H1 (cell line): ENCODE data around the gene CPSF2. TPM values are rescaled to one million over a fixed set of nuclear protein-coding genes. Genes with fewer than 3 reads are reported as not detected.

ENCODE experiments used
- CBX8 ChIP-seq: fragments of 300-800, 300-1000 bp; sonication (generic); IDR thresholded peaks from 2 replicates; pipeline ENCODE4 v1.7.1; 2016; ENCODE audit warnings: low read depth, low read length, borderline replicate concordance
- EGR1 ChIP-seq: IDR thresholded peaks from 2 replicates; pipeline ENCODE4 v1.6.1; 2011; ENCODE audit warnings: low read depth, low read length, borderline replicate concordance
- EZH2 ChIP-seq: fragments of 200-600 bp; sonication (generic); IDR thresholded peaks from 2 replicates; pipeline ENCODE4 v1.7.1; 2012; ENCODE audit warnings: low read depth, mild to moderate bottlenecking, moderate library complexity, low read length, inconsistent platforms; ENCODE audit not compliant: severe bottlenecking
- FOSL1 ChIP-seq: IDR thresholded peaks from 2 replicates; pipeline ENCODE4 v1.6.1; 2011; ENCODE audit warnings: mild to moderate bottlenecking, low read depth, low read length, moderate library complexity; ENCODE audit not compliant: insufficient read depth
- GABPA ChIP-seq: IDR thresholded peaks from 2 replicates; pipeline ENCODE4 v1.6.1; 2011; ENCODE audit warnings: mild to moderate bottlenecking, low read length, moderate library complexity, borderline replicate concordance; ENCODE audit not compliant: insufficient read depth
- HDAC2 ChIP-seq, 2 experiments: fragments of 300-600 bp in 1 of 2; sonication (generic) in 1 of 2; IDR thresholded peaks; 2 replicates each; pipeline ENCODE4 v1.6.1; 2011 to 2012; ENCODE audit warnings: low read depth in 2 of 2, low read length in 2 of 2, mild to moderate bottlenecking in 2 of 2, moderate library complexity in 2 of 2, borderline replicate concordance in 1 of 2, inconsistent platforms in 1 of 2
- KDM1A ChIP-seq: fragments of 200-600, 300-600 bp; sonication (generic); IDR thresholded peaks from 2 replicates; pipeline ENCODE4 v1.7.1; 2016; ENCODE audit warnings: mild to moderate bottlenecking, low read length, borderline replicate concordance
- MAFK ChIP-seq: IDR thresholded peaks from 2 replicates; pipeline ENCODE4 v1.6.1; 2012; ENCODE audit warnings: low read depth, mild to moderate bottlenecking, improper control_type of control experiment, low read length
- POLR2AphosphoS5 ChIP-seq: IDR thresholded peaks from 2 replicates; pipeline ENCODE4 v1.6.1; 2011; ENCODE audit warnings: low read depth, low read length
- RBBP5 ChIP-seq: IDR thresholded peaks from 2 replicates; pipeline ENCODE4 v1.7.1; 2012; ENCODE audit warnings: low read depth, mild to moderate bottlenecking, inconsistent platforms, low read length, moderate library complexity, borderline replicate concordance
- RFX5 ChIP-seq: IDR thresholded peaks from 2 replicates; pipeline ENCODE4 v1.6.1; 2011; ENCODE audit warnings: low read depth, low read length, improper control_type of control experiment, borderline replicate concordance
- SIX5 ChIP-seq: IDR thresholded peaks from 2 replicates; pipeline ENCODE4 v1.6.1; 2011; ENCODE audit warnings: mild to moderate bottlenecking, low read depth, low read length
- SP2 ChIP-seq: IDR thresholded peaks from 2 replicates; pipeline ENCODE4 v1.6.1; 2012; ENCODE audit warnings: mild to moderate bottlenecking, low read length, inconsistent platforms
- SRF ChIP-seq: IDR thresholded peaks from 2 replicates; pipeline ENCODE4 v1.6.1; 2011; ENCODE audit warnings: mild to moderate bottlenecking, low read depth, low read length, moderate library complexity
- TEAD4 ChIP-seq: IDR thresholded peaks from 2 replicates; pipeline ENCODE4 v1.6.1; 2012; ENCODE audit warnings: low read depth, low read length, inconsistent platforms, mixed read lengths
- YY1 ChIP-seq: IDR thresholded peaks from 2 replicates; pipeline ENCODE4 v1.6.1; 2011; ENCODE audit warnings: low read depth, mild to moderate bottlenecking, low read length
- polyA plus RNA-seq, 7 experiments: library from polyadenylated mRNA; depleted of rRNA in 3 of 7; stranded (reverse) in 5 of 7; unstranded in 2 of 7; fragments of >200 nt in 5 of 7; fragments of 200-250 nt in 2 of 7; gene quantifications; 1 replicate in 5 of 7; 2 replicates in 1 of 7; 4 replicates in 1 of 7; pipeline versions ENCODE4 v1.2.1 to v1.2.3, GENCODE V29; 2011 to 2013; ENCODE audit warnings: missing spikeins in 2 of 7, mixed read lengths in 2 of 7
- total RNA-seq: library from RNA; stranded (reverse); fragmentation: NEBNext Ultra II Directional; extraction: Animal tissue kit (Norgen Biotek cat#: 25700); gene quantifications from 2 replicates; pipeline ENCODE4 v1.2.1, GENCODE V29; 2021
- TF ChIP-seq, protein P1 (sequence below), 3 experiments: IDR thresholded peaks; 1 replicate in 2 of 3; 2 replicates in 1 of 3; pipeline versions ENCODE4 v1.5.1 to v1.6.1; 2011; ENCODE audit warnings: low read length in 3 of 3, mild to moderate bottlenecking in 3 of 3, inconsistent platforms in 2 of 3, low read depth in 1 of 3, moderate library complexity in 1 of 3; ENCODE audit not compliant: insufficient read depth in 1 of 3; ENCODE audit errors: control extremely low read depth in 1 of 3
- TF ChIP-seq, protein P2 (sequence below): IDR thresholded peaks from 2 replicates; pipeline ENCODE4 v1.6.1; 2012; ENCODE audit warnings: inconsistent platforms

Gene CPSF2
- total and polyA plus RNA-seq, 2 of the 8 experiments (the other 6 are each of a cell fraction or from before 2014, with no cell fraction given), result 11.3 to 130 TPM

DNA sequence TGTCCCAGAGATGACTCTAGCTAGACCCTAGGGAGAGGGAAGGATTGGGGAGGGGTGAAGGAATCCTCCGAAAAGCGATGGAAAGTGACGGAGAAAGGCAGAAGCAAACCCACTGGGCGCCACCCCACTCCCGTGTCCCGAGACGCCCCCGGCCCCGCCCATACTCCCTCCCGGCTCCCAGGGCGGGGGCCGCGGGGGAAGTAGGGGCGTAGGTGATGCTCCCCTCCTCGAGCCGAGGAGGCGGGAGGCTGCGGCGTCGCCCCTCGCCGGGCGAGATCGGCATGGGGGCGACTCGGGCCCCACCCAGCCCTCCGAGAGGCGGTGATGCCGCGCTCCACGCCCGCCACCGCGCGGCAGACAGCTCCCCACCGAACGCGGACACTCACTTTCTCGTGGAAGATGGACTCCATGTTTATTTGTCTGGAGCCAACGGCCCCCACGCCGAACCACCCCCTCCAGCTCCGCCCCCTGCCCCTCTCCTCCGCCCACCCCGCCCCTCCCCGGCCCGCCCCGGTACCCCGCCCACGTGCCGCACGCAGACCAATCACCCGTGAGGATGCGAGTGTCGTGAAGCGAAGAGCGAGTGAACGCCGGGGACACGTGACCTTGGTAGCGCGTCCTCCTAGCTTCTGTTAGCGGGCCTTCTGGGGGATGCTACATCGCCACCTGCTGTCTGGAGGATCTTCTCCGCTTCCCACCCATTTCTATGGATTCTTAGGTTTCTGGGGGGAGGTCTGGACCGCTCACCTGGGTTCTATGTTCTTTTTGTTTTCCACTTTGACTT lies 15.4 kb upstream of the CPSF2 start, which contains the start of gene ATXN3 (continued):
- TF ChIP-seq, protein P1, sequence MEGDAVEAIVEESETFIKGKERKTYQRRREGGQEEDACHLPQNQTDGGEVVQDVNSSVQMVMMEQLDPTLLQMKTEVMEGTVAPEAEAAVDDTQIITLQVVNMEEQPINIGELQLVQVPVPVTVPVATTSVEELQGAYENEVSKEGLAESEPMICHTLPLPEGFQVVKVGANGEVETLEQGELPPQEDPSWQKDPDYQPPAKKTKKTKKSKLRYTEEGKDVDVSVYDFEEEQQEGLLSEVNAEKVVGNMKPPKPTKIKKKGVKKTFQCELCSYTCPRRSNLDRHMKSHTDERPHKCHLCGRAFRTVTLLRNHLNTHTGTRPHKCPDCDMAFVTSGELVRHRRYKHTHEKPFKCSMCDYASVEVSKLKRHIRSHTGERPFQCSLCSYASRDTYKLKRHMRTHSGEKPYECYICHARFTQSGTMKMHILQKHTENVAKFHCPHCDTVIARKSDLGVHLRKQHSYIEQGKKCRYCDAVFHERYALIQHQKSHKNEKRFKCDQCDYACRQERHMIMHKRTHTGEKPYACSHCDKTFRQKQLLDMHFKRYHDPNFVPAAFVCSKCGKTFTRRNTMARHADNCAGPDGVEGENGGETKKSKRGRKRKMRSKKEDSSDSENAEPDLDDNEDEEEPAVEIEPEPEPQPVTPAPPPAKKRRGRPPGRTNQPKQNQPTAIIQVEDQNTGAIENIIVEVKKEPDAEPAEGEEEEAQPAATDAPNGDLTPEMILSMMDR (IDR thresholded peaks at IDR 0.05; ENCODE audit: control extremely low read depth in 1 of 3, insufficient read depth in 1 of 3, low read depth in 1 of 3, low read length in 3 of 3), result peak; percentile 66 to 84 (median 82)
- no peak for TF ChIP-seq FOSL1
- TF ChIP-seq RFX5, result no peak
- TF ChIP-seq KDM1A, result no peak
- TF ChIP-seq, protein P2, sequence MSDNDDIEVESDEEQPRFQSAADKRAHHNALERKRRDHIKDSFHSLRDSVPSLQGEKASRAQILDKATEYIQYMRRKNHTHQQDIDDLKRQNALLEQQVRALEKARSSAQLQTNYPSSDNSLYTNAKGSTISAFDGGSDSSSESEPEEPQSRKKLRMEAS, result peak; percentile 87
- no peak for TF ChIP-seq TEAD4
- TF ChIP-seq MAFK, result no peak
- no peak for TF ChIP-seq SIX5
- TF ChIP-seq POLR2AphosphoS5, result peak; percentile 57; the same call in 1 of the 2 replicates
- TF ChIP-seq HDAC2 (IDR thresholded peaks at IDR 0.05; ENCODE audit: borderline replicate concordance in 1 of 2, low read depth in 2 of 2, low read length in 2 of 2), result no peak
- TF ChIP-seq GABPA, result no peak
- TF ChIP-seq CBX8, result no peak
- TF ChIP-seq EGR1, result peak; percentile 33; the same call in 1 of the 2 replicates
- TF ChIP-seq SP2, result peak; percentile 58; the same call in 1 of the 2 replicates
- no peak for TF ChIP-seq EZH2
- no peak for TF ChIP-seq YY1
- peak; percentile 78; the same call in 1 of the 2 replicates for TF ChIP-seq RBBP5
- no peak for TF ChIP-seq SRF
